Mesenchymal stem cell (in vitro differentiated cells and primary cell): Measurements from ENCODE around the gene KCTD17.
A peak's percentile ranks its signal among the peaks of the same experiment; 100 is the strongest.

ENCODE experiments used
- DNase-seq: peaks from one replicate; pipeline ENCODE4 v3.0.0-alpha.2; 2013
- H2AFZ ChIP-seq: one replicate; pipeline ENCODE4 v1.6.1; 2013; ENCODE audit warnings: low read depth, mild to moderate bottlenecking, control low read depth, inconsistent platforms, low read length, moderate library complexity
- H2AK5ac ChIP-seq: 2 replicates; pipeline ENCODE4 v1.6.1; 2013; ENCODE audit warnings: low read length, moderate library complexity, mild to moderate bottlenecking, inconsistent platforms; ENCODE audit not compliant: severe bottlenecking
- H2BK120ac ChIP-seq: one replicate; pipeline ENCODE4 v1.6.1; 2013; ENCODE audit warnings: low read depth, mild to moderate bottlenecking, inconsistent platforms, low read length, moderate library complexity
- H2BK12ac ChIP-seq, 2 experiments: one replicate each; pipeline ENCODE4 v1.6.1; 2013; ENCODE audit warnings: inconsistent platforms in 2 of 2, low read length in 2 of 2, mild to moderate bottlenecking in 2 of 2, moderate library complexity in 2 of 2, control low read depth in 1 of 2
- H2BK15ac ChIP-seq: one replicate; pipeline ENCODE4 v1.6.1; 2013; ENCODE audit warnings: mild to moderate bottlenecking, low read depth, inconsistent platforms; ENCODE audit not compliant: poor library complexity, severe bottlenecking
- H2BK5ac ChIP-seq: 2 replicates; pipeline ENCODE4 v1.6.1; 2013; ENCODE audit warnings: low read depth, mild to moderate bottlenecking, low read length, control low read depth, inconsistent platforms; ENCODE audit not compliant: poor library complexity, severe bottlenecking
- H3K14ac ChIP-seq, 2 experiments: one replicate each; pipeline ENCODE4 v1.6.1; 2013; ENCODE audit warnings: inconsistent platforms in 2 of 2, low read length in 2 of 2, control low read depth in 1 of 2, mild to moderate bottlenecking in 1 of 2, moderate library complexity in 1 of 2
- H3K18ac ChIP-seq, 2 experiments: one replicate each; pipeline ENCODE4 v1.6.1; 2013; ENCODE audit warnings: inconsistent platforms in 2 of 2, low read length in 2 of 2, control low read depth in 1 of 2, low read depth in 1 of 2, mild to moderate bottlenecking in 1 of 2
- H3K23ac ChIP-seq, 2 experiments: one replicate each; pipeline ENCODE4 v1.6.1; 2013; ENCODE audit warnings: inconsistent platforms in 2 of 2, low read length in 2 of 2, mild to moderate bottlenecking in 2 of 2, moderate library complexity in 2 of 2, control low read depth in 1 of 2
- H3K27ac ChIP-seq: 2 replicates; pipeline ENCODE4 v1.5.1; 2013; ENCODE audit warnings: mild to moderate bottlenecking, moderate library complexity, low read length, control low read depth, inconsistent platforms; ENCODE audit not compliant: poor library complexity, severe bottlenecking
- H3K27me3 ChIP-seq, 2 experiments: 2 replicates each; pipeline versions ENCODE4 v1.6.1 to v1.7.0; 2013; ENCODE audit warnings: low read length in 2 of 2, mild to moderate bottlenecking in 2 of 2, moderate library complexity in 2 of 2, control low read depth in 1 of 2, inconsistent platforms in 1 of 2; ENCODE audit not compliant: control insufficient read depth in 1 of 2, insufficient read depth in 1 of 2
- H3K36me3 ChIP-seq, 2 experiments: 2 replicates each; pipeline versions ENCODE4 v1.6.1 to v1.7.0; 2013; ENCODE audit warnings: low read length in 2 of 2, control low read depth in 1 of 2, inconsistent platforms in 1 of 2, low read depth in 1 of 2, mild to moderate bottlenecking in 1 of 2; ENCODE audit not compliant: insufficient read depth in 2 of 2, control insufficient read depth in 1 of 2
- H3K4ac ChIP-seq, 2 experiments: one replicate each; pipeline ENCODE4 v1.6.1; 2013; ENCODE audit warnings: inconsistent platforms in 2 of 2, low read length in 2 of 2, mild to moderate bottlenecking in 2 of 2, moderate library complexity in 2 of 2, control low read depth in 1 of 2, low read depth in 1 of 2
- H3K4me1 ChIP-seq: 2 replicates; pipeline ENCODE4 v1.6.1; 2013; ENCODE audit warnings: low read depth, low read length, control low read depth; ENCODE audit not compliant: control insufficient read depth, insufficient read depth
- H3K4me2 ChIP-seq: 2 replicates; pipeline ENCODE4 v1.6.1; 2013; ENCODE audit warnings: low read length, mild to moderate bottlenecking, inconsistent platforms; ENCODE audit not compliant: poor library complexity, severe bottlenecking
- H3K4me3 ChIP-seq, 2 experiments: 2 replicates each; pipeline versions ENCODE4 v1.5.1 to v1.7.0; 2013; ENCODE audit warnings: low read length in 2 of 2, mild to moderate bottlenecking in 2 of 2, control low read depth in 1 of 2, low read depth in 1 of 2; ENCODE audit not compliant: insufficient read depth in 1 of 2
- H3K79me1 ChIP-seq: replicated peaks from 2 replicates; pipeline ENCODE4 v1.6.1; 2013; ENCODE audit warnings: mild to moderate bottlenecking, control low read depth, low read length, inconsistent platforms; ENCODE audit not compliant: poor library complexity, severe bottlenecking
- H3K9ac ChIP-seq: 2 replicates; pipeline ENCODE4 v1.7.0; 2013; ENCODE audit warnings: mild to moderate bottlenecking, low read length, moderate library complexity
- H3K9me3 ChIP-seq: 2 replicates; pipeline ENCODE4 v1.7.0; 2013; ENCODE audit warnings: mild to moderate bottlenecking, low read length; ENCODE audit not compliant: control insufficient read depth
- H4K8ac ChIP-seq: one replicate; pipeline ENCODE4 v1.6.1; 2013; ENCODE audit warnings: inconsistent platforms, mild to moderate bottlenecking, low read length, moderate library complexity
- H4K91ac ChIP-seq: one replicate; pipeline ENCODE4 v1.6.1; 2013; ENCODE audit warnings: mild to moderate bottlenecking, low read length, inconsistent platforms
- WGBS: methylation state at CpG from one replicate; pipeline ENCODE4 v1.1.7; 2013; ENCODE audit warnings: mixed read lengths; 5-methylcytosine and 5-hydroxymethylcytosine counted together

KCTD17 gene

GRCh38 chr22:37107816-37108621 is 56.5 kb downstream of the KCTD17 start:
- no peak overlapping the region for H3K4me3 ChIP-seq
- H4K8ac ChIP-seq: no peak overlapping the region
- no peak overlapping the region for H3K18ac ChIP-seq
- no peak overlapping the region for H3K23ac ChIP-seq
- H3K9me3 ChIP-seq: no peaks in the 10 kb centered on the region
- H3K27ac ChIP-seq: no peak overlapping the region
- 81% methylated on average over 16 of the region's 18 CpGs for WGBS
- no peak overlapping the region for H4K91ac ChIP-seq
- no peak overlapping the region for H2AK5ac ChIP-seq
- no peak overlapping the region for H3K4me2 ChIP-seq
- H3K4me1 ChIP-seq: peaks cover 6% of the 10 kb centered on the region
- no peaks in the 10 kb centered on the region for H3K79me1 ChIP-seq
- H3K4ac ChIP-seq: no peak overlapping the region
- H3K27me3 ChIP-seq: peaks cover 44 to 78% of the 10 kb centered on the region in 2 experiments
- H3K36me3 ChIP-seq: no peaks in the 10 kb centered on the region
- H3K9ac ChIP-seq: no peak overlapping the region
- no peak overlapping the region for H2BK12ac ChIP-seq
- H2BK15ac ChIP-seq: no peak overlapping the region
- no peak overlapping the region for H3K14ac ChIP-seq
- no peak overlapping the region for H2BK120ac ChIP-seq
- H2BK5ac ChIP-seq: no peak overlapping the region
- DNase-seq: no peak
- H2AFZ ChIP-seq: no peak overlapping the region

DNA sequence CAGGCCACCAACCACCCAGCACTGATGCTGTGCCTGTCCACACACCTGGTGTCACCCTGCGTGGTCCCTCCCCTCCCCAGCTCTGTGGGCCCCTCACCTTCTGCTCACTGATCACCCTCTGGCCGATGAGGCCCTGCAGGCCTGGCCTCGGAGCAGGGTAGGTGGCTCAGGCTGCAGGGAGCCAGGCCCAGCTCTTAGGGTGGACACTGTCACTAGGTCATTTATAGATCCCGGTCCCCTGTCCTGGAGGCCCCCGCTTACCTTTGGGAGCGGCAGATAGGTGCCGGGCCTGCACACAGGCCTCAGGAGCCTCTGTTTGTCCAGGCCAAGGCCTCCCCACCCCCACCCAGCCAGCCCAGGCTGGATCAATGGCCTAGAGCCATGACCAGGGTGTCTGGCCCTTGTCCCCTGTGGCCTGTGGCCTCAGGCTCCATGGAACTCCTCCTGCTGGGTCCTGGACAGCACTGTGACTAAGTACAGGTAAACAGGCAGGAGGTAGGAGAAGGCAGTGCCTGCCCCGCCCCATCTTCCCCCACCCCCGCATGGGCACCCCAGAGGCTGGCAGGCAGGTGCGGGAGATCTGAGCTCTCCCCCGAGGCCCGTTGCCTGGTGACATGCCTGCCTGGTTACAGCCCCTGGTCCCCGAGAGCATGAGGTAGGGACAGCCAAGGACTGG is 57.8 kb downstream of the KCTD17 start, which contains the start of gene TMPRSS6:
Gene TMPRSS6 (minus strand): TSS at position 472 of the 676 bp plus-strand sequence. CDS start 6,296 bp downstream, outside the sequence.
- no peaks in the 10 kb centered on the region for H3K36me3 ChIP-seq
- H3K9ac ChIP-seq: no peak within 1 kb of the TSS
- no peak within 1 kb of the TSS for H3K18ac ChIP-seq
- H4K8ac ChIP-seq: no peak within 1 kb of the TSS
- no peak within 1 kb of the TSS for H3K4ac ChIP-seq
- no peaks in the 10 kb centered on the region for H3K9me3 ChIP-seq
- H2AK5ac ChIP-seq: no peak within 1 kb of the TSS
- H3K4me1 ChIP-seq: peaks cover 3% of the 10 kb centered on the region
- H2BK12ac ChIP-seq: no peak within 1 kb of the TSS
- H3K14ac ChIP-seq: no peak within 1 kb of the TSS
- H3K23ac ChIP-seq: no peak within 1 kb of the TSS
- no peak within 1 kb of the TSS for H4K91ac ChIP-seq
- H2AFZ ChIP-seq: no peak within 1 kb of the TSS
- no peak within 1 kb of the TSS for H2BK5ac ChIP-seq
- 83% methylated on average over 13 of the region's 13 CpGs for WGBS
- peaks cover 44 to 78% of the 10 kb centered on the region in 2 experiments for H3K27me3 ChIP-seq
- no peak within 1 kb of the TSS for H3K4me3 ChIP-seq
- DNase-seq: no peak
- H3K79me1 ChIP-seq: no peaks in the 10 kb centered on the region
- H3K27ac ChIP-seq: no peak within 1 kb of the TSS
- H2BK120ac ChIP-seq: no peak within 1 kb of the TSS
- no peak within 1 kb of the TSS for H3K4me2 ChIP-seq
- H2BK15ac ChIP-seq: no peak within 1 kb of the TSS

DNA sequence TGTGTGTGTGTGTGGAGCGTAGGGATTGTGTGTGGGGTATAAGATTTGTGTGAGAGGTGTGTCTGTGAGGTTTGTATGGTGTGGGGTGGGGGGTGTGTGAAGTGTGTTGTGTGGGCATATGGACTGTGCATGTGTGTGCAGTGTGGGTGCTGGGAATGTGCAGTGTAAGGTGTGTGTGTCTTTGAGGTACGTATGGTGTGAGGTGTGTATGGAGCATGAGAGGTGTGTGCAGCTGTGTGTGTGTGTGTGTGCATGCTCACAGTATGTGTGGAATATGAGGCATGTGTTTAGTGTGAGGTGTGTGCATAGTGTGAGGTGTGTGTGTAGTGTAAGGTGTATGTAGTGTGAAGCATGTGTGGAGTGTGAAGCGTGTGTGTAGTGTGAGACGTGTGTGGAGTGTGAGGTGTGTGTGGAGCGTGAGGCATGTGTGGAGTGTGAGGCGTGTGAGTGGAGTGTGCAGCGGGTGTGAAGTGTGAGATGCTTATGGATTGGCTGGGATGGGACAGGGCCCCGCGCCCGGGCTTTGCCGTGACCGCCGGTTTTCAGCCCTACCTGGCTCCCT is 59.7 kb downstream of the KCTD17 start:
- WGBS: 91% methylated on average over 13 of the region's 13 CpGs
- H3K27ac ChIP-seq: no peak overlapping the region
- no peaks in the 10 kb centered on the region for H3K79me1 ChIP-seq
- H3K4ac ChIP-seq: no peak overlapping the region
- no peak for DNase-seq
- peak overlapping the region in 1 of 2 experiments; percentile 53 for H3K14ac ChIP-seq
- no peak overlapping the region for H3K9ac ChIP-seq
- no peak overlapping the region for H2BK5ac ChIP-seq
- no peak overlapping the region for H2BK120ac ChIP-seq
- H3K23ac ChIP-seq: peak overlapping the region in 1 of 2 experiments; percentile 27
- no peak overlapping the region for H4K91ac ChIP-seq
- H3K4me1 ChIP-seq: peaks cover 3% of the 10 kb centered on the region
- no peak overlapping the region for H2AFZ ChIP-seq
- no peak overlapping the region for H4K8ac ChIP-seq
- H3K4me3 ChIP-seq: no peak overlapping the region
- no peak overlapping the region for H2BK12ac ChIP-seq
- H2BK15ac ChIP-seq: no peak overlapping the region
- no peaks in the 10 kb centered on the region for H3K9me3 ChIP-seq
- no peak overlapping the region for H2AK5ac ChIP-seq
- H3K4me2 ChIP-seq: no peak overlapping the region
- peaks cover 41 to 76% of the 10 kb centered on the region in 2 experiments for H3K27me3 ChIP-seq
- no peak overlapping the region for H3K18ac ChIP-seq
- no peaks in the 10 kb centered on the region for H3K36me3 ChIP-seq
